Measurements from ENCODE around the gene FLOT1. TPM values are rescaled to one million over a fixed set of nuclear protein-coding genes. Genes with fewer than 3 reads are reported as not detected.

The FLOT1 gene
- total RNA-seq, 1 donor from 2014 or later, result 80.3 TPM

DNA sequence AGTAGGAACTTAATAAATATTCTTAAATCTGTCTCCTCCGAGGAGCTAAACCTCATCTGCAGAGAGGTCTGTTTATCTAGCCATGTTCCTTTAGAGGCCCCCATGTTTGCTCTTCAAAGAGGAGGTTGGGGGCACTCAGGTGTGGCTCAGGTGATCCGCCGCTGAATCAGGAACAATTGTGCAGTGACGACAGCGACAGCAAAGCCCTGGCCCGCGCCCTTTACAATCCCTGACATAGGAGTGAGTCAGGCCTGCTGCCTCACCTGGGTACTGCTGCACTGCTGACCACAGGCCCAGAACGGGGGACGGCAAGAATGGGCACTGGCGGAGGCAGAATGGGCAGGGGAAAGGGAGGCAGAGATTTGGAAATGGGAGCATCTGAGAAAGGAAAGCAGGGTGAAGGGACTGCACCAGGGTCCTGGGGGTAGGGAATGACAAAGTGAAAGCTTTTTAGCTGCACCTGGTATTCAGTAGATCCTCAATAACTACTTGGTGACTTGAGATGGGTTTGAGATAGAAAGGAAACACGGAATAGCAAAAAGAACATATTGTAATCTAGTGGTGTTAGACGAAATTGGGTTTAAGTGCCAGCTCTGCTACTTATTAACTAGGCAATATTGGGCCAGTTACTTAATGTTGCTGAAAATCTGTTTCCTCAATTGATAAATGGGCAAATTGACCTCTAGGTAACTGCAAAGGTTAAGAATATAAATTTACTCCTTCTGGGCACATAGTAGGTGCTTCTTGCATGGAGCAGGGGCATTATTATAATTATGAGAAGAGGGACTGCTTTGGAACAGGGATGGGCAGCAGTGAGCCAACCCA is 7.3 kb upstream of the FLOT1 start:
- no peak for DNase-seq (ENCODE audit: low spot score)
- TF ChIP-seq EZH2phosphoT487 (IDR thresholded peaks at IDR 0.05) (no peak), EZH2 (IDR thresholded peaks at IDR 0.05) (no peak)
- TF ChIP-seq, protein P1, sequence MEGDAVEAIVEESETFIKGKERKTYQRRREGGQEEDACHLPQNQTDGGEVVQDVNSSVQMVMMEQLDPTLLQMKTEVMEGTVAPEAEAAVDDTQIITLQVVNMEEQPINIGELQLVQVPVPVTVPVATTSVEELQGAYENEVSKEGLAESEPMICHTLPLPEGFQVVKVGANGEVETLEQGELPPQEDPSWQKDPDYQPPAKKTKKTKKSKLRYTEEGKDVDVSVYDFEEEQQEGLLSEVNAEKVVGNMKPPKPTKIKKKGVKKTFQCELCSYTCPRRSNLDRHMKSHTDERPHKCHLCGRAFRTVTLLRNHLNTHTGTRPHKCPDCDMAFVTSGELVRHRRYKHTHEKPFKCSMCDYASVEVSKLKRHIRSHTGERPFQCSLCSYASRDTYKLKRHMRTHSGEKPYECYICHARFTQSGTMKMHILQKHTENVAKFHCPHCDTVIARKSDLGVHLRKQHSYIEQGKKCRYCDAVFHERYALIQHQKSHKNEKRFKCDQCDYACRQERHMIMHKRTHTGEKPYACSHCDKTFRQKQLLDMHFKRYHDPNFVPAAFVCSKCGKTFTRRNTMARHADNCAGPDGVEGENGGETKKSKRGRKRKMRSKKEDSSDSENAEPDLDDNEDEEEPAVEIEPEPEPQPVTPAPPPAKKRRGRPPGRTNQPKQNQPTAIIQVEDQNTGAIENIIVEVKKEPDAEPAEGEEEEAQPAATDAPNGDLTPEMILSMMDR (IDR thresholded peaks at IDR 0.05), result no peak
- no peaks in the 10 kb centered on the region for H3K9me3 Mint-ChIP-seq
- no peaks in the 10 kb centered on the region for H3K36me3 Mint-ChIP-seq
- Histone ChIP-seq H3K27ac (no peak overlapping the region), H3K79me2 (ENCODE audit: low read depth) (no peaks in the 10 kb centered on the region), H3K4me2 (no peak overlapping the region), H4K20me1 (ENCODE audit: low read depth) (no peaks in the 10 kb centered on the region), H3K9me3 (ENCODE audit: low read depth) (no peaks in the 10 kb centered on the region), H3K9ac (no peak overlapping the region), H3K27me3 (no peaks in the 10 kb centered on the region), H3K4me1 (no peaks in the 10 kb centered on the region), H3F3A (ENCODE audit: low read depth) (no peaks in the 10 kb centered on the region), H3K36me3 (no peaks in the 10 kb centered on the region), H3K4me3 (no peak overlapping the region), H2AFZ (replicated peaks) (no peak overlapping the region)
- no peak overlapping the region for H3K27ac Mint-ChIP-seq
- peaks cover 25% of the 10 kb centered on the region for H3K4me1 Mint-ChIP-seq
- peaks cover 4% of the 10 kb centered on the region for H3K27me3 Mint-ChIP-seq (ENCODE audit: insufficient read depth, low read depth)
- no peak overlapping the region for H3K4me3 Mint-ChIP-seq

DNA sequence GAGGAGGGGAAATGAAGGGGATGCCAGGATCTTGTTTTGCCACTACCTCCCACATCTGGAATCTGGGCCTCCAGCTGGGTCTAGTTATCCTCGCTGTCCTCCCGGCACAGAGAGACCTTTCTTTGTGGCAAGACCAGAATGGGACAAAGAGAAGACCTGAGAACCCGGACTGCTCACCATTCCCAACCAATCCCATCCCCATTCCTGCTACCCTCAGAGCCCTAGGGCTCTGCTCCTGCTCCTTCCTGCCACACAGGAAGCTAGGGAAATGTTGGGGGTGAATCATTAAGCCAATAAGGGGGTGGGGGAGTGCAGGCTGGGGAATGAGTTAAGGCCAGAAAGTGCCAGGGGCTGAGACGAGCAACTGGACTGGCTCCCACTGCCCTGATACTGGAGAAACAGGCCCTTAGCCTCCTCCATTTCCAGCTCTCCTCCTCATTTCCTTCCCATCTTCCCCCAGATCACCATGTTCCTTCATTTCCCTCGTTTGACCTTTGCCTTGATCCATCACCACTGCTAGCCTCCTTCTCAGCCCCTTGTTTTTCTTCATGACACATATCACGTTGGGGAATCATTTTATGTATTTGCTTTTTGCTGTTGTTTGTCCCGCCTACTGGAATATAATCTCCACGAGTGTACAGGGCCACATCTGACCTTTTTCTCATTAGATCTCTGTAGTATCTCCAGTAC is 6.5 kb upstream of the FLOT1 start:
- H3K79me2 ChIP-seq (ENCODE audit: low read depth), result no peaks in the 10 kb centered on the region
- H4K20me1 ChIP-seq (ENCODE audit: low read depth), result no peaks in the 10 kb centered on the region
- H3K4me3 ChIP-seq, result no peak overlapping the region
- H3K4me3 Mint-ChIP-seq, result no peak overlapping the region
- H3K27ac ChIP-seq, result no peak overlapping the region
- no peaks in the 10 kb centered on the region for H3K36me3 Mint-ChIP-seq
- H3K9me3 Mint-ChIP-seq, result no peaks in the 10 kb centered on the region
- DNase-seq (ENCODE audit: low spot score), result no peak
- no peak overlapping the region for H2AFZ ChIP-seq (replicated peaks)
- H3K27me3 Mint-ChIP-seq (ENCODE audit: insufficient read depth, low read depth), result peaks cover 4% of the 10 kb centered on the region
- TF ChIP-seq, protein P1 (IDR thresholded peaks at IDR 0.05), result no peak
- TF ChIP-seq EZH2 (IDR thresholded peaks at IDR 0.05), result no peak
- TF ChIP-seq EZH2phosphoT487 (IDR thresholded peaks at IDR 0.05), result no peak
- H3K27me3 ChIP-seq, result peaks cover 3% of the 10 kb centered on the region
- H3K9me3 ChIP-seq (ENCODE audit: low read depth), result no peaks in the 10 kb centered on the region
- no peaks in the 10 kb centered on the region for H3K36me3 ChIP-seq
- H3K9ac ChIP-seq, result no peak overlapping the region
- H3K4me2 ChIP-seq, result no peak overlapping the region
- H3K4me1 Mint-ChIP-seq, result peaks cover 28% of the 10 kb centered on the region
- no peaks in the 10 kb centered on the region for H3K4me1 ChIP-seq
- H3F3A ChIP-seq (ENCODE audit: low read depth), result peaks cover 1% of the 10 kb centered on the region
- H3K27ac Mint-ChIP-seq, result peak overlapping the region; percentile 2

GRCh38 chr6:30747902-30748769 is 5.6 kb upstream of the FLOT1 start:
- H3K79me2 ChIP-seq (ENCODE audit: low read depth), result no peaks in the 10 kb centered on the region
- H3K4me1 Mint-ChIP-seq, result peaks cover 33% of the 10 kb centered on the region
- peaks cover 12% of the 10 kb centered on the region for H3K27me3 ChIP-seq
- H3K27me3 Mint-ChIP-seq (ENCODE audit: insufficient read depth, low read depth), result peaks cover 7% of the 10 kb centered on the region
- H3K27ac ChIP-seq, result no peak overlapping the region
- no peaks in the 10 kb centered on the region for H3K9me3 Mint-ChIP-seq
- H3K4me3 ChIP-seq, result no peak overlapping the region
- H3K4me1 ChIP-seq, result no peaks in the 10 kb centered on the region
- no peaks in the 10 kb centered on the region for H3K9me3 ChIP-seq (ENCODE audit: low read depth)
- DNase-seq (ENCODE audit: low spot score), result no peak
- TF ChIP-seq EZH2 (IDR thresholded peaks at IDR 0.05) (no peak), EZH2phosphoT487 (IDR thresholded peaks at IDR 0.05) (no peak)
- TF ChIP-seq, protein P1 (IDR thresholded peaks at IDR 0.05), result no peak
- H3K4me2 ChIP-seq, result no peak overlapping the region
- H3K9ac ChIP-seq, result no peak overlapping the region
- H3K36me3 ChIP-seq, result no peaks in the 10 kb centered on the region
- H4K20me1 ChIP-seq (ENCODE audit: low read depth), result no peaks in the 10 kb centered on the region
- peaks cover 10% of the 10 kb centered on the region for H3F3A ChIP-seq (ENCODE audit: low read depth)
- no peak overlapping the region for H3K4me3 Mint-ChIP-seq
- H2AFZ ChIP-seq (replicated peaks), result no peak overlapping the region
- no peaks in the 10 kb centered on the region for H3K36me3 Mint-ChIP-seq
- H3K27ac Mint-ChIP-seq, result no peak overlapping the region
